ENCODE results near the gene SFXN3. TPM values are rescaled to one million over a fixed set of nuclear protein-coding genes. Genes with fewer than 3 reads are reported as not detected.

SFXN3 gene
- total and polyA plus RNA-seq, 2 of the 8 experiments (the other 6 are each of a cell fraction or from before 2014, with no cell fraction given) = 2.6 to 2.8 TPM

- TF ChIP-seq JUND (IDR thresholded peaks at IDR 0.05; ENCODE audit: low read length) = no peak
- TF ChIP-seq KDM4A (IDR thresholded peaks at IDR 0.05; ENCODE audit: low read depth, low read length, severe bottlenecking) = no peak
Measured at GRCh38 chr10:101001659-101002035, 29.4 kb upstream of the SFXN3 start (continued).

Measured in H1 (cell line).